Neural cell (in vitro differentiated cells): ENCODE measurements around the gene CRIM1. TPM values are rescaled to one million over a fixed set of nuclear protein-coding genes. Genes with fewer than 3 reads are reported as not detected.

ENCODE experiments used
- H2AFZ ChIP-seq: fragments of 200-600, 300-800 bp; sonication (generic), shearing (Covaris generic); 2 replicates; pipeline ENCODE4 v1.6.0; 2014; ENCODE audit warnings: low read depth, mild to moderate bottlenecking, antibody characterized with exemption, low read length, moderate library complexity
- H3F3A ChIP-seq: fragments of 200-600 bp; shearing (Covaris generic); 2 replicates; pipeline ENCODE4 v1.6.1; 2016; ENCODE audit warnings: mild to moderate bottlenecking, moderate library complexity, mixed read lengths, antibody characterized with exemption, low read length; ENCODE audit not compliant: insufficient read depth, poor library complexity, severe bottlenecking
- H3K27ac ChIP-seq: fragments of 200-600, 300-800 bp; sonication (generic), shearing (Covaris generic); 2 replicates; pipeline ENCODE4 v1.5.1; 2014; ENCODE audit warnings: mild to moderate bottlenecking, low read length, moderate library complexity
- H3K27me3 ChIP-seq: fragments of 300-800, 200-600 bp; sonication (generic), shearing (Covaris generic); 2 replicates; pipeline ENCODE4 v1.6.0; 2014; ENCODE audit warnings: mild to moderate bottlenecking, low read depth, low read length, moderate library complexity; ENCODE audit not compliant: insufficient read depth
- H3K36me3 ChIP-seq: fragments of 300-800, 200-600 bp; sonication (generic), shearing (Covaris generic); 2 replicates; pipeline ENCODE4 v1.5.1; 2014; ENCODE audit warnings: mild to moderate bottlenecking, antibody characterized with exemption, low read length, moderate library complexity; ENCODE audit not compliant: insufficient read depth
- H3K4me2 ChIP-seq: fragments of 300-800, 200-600 bp; sonication (generic), shearing (Covaris generic); 2 replicates; pipeline ENCODE4 v1.6.0; 2014; ENCODE audit warnings: mild to moderate bottlenecking, low read length
- H3K4me3 ChIP-seq: fragments of 300-800, 200-600 bp; sonication (generic), shearing (Covaris generic); 2 replicates; pipeline ENCODE4 v1.5.1; 2014; ENCODE audit warnings: mild to moderate bottlenecking, low read length, moderate library complexity
- H3K79me2 ChIP-seq: fragments of 200-600 bp; shearing (Covaris generic); replicated peaks from 2 replicates; pipeline ENCODE4 v1.6.0; 2014; ENCODE audit warnings: mild to moderate bottlenecking, low read length, moderate library complexity; ENCODE audit not compliant: insufficient read depth
- H3K9ac ChIP-seq: fragments of 300-800, 200-600 bp; sonication (generic), shearing (Covaris generic); 2 replicates; pipeline ENCODE4 v1.6.1; 2016; ENCODE audit warnings: mild to moderate bottlenecking, low read length, mixed read lengths
- H3K9me2 ChIP-seq: fragments of 200-600 bp; shearing (Covaris generic); 2 replicates; pipeline ENCODE4 v1.6.1; 2016; ENCODE audit warnings: mild to moderate bottlenecking, low read length, mixed read lengths; ENCODE audit not compliant: insufficient read depth
- H3K9me3 ChIP-seq: fragments of 200-600, 300-800 bp; sonication (generic), shearing (Covaris generic); 2 replicates; pipeline ENCODE4 v1.6.1; 2016; ENCODE audit warnings: mild to moderate bottlenecking, mixed run types, low read length, moderate library complexity, mixed read lengths
- H4K20me1 ChIP-seq: fragments of 200-600 bp; shearing (Covaris generic); 2 replicates; pipeline ENCODE4 v1.6.1; 2016; ENCODE audit warnings: mild to moderate bottlenecking, mixed run types; ENCODE audit not compliant: insufficient read depth
- EP300 ChIP-seq: fragments of 450-650 bp; conservative IDR thresholded peaks from 2 replicates; pipeline ENCODE4 v1.6.1; 2014; ENCODE audit warnings: antibody characterized with exemption, mild to moderate bottlenecking, moderate library complexity; ENCODE audit not compliant: poor library complexity, severe bottlenecking
- EZH2 ChIP-seq: fragments of 200-600, 300-800 bp; shearing (Covaris generic), sonication (generic); IDR thresholded peaks from 2 replicates; pipeline ENCODE4 v1.6.1; 2014; ENCODE audit warnings: antibody characterized with exemption, low read length, borderline replicate concordance, mild to moderate bottlenecking; ENCODE audit not compliant: insufficient read depth, poor library complexity, severe bottlenecking
- MXI1 ChIP-seq: fragments of 450-650 bp; conservative IDR thresholded peaks from 2 replicates; pipeline ENCODE4 v1.6.1; 2014; ENCODE audit warnings: antibody characterized with exemption, mild to moderate bottlenecking; ENCODE audit not compliant: poor library complexity, severe bottlenecking
- POLR2AphosphoS5 ChIP-seq: IDR thresholded peaks from 2 replicates; pipeline ENCODE4 v1.6.1; 2012
- RAD21 ChIP-seq: fragments of 450-650 bp; conservative IDR thresholded peaks from 2 replicates; pipeline ENCODE4 v1.6.1; 2014; ENCODE audit warnings: antibody characterized with exemption, mild to moderate bottlenecking, moderate library complexity
- SMC3 ChIP-seq: fragments of 450-650 bp; conservative IDR thresholded peaks from 2 replicates; pipeline ENCODE4 v1.6.1; 2014; ENCODE audit warnings: antibody characterized with exemption, mild to moderate bottlenecking, moderate library complexity; ENCODE audit not compliant: poor library complexity
- TAF1 ChIP-seq: IDR thresholded peaks from 2 replicates; pipeline ENCODE4 v1.6.1; 2012; ENCODE audit warnings: low read depth
- polyA plus RNA-seq: library from polyadenylated mRNA; depleted of rRNA; stranded (reverse); fragments of >200 nt; gene quantifications from 2 replicates; pipeline ENCODE4 v1.2.3, GENCODE V29; 2014
- TF ChIP-seq, protein P1 (sequence below): fragments of 450-650 bp; IDR thresholded peaks from 2 replicates; pipeline ENCODE4 v1.5.1; 2014; ENCODE audit warnings: antibody characterized with exemption, mild to moderate bottlenecking, moderate library complexity; ENCODE audit not compliant: poor library complexity, severe bottlenecking
- TF ChIP-seq, protein P2 (sequence below): IDR thresholded peaks from 2 replicates; pipeline ENCODE4 v1.6.1; 2012; ENCODE audit warnings: borderline replicate concordance

The CRIM1 gene
- polyA plus RNA-seq, 1 donor from 2014 or later, result 6.7 TPM

DNA sequence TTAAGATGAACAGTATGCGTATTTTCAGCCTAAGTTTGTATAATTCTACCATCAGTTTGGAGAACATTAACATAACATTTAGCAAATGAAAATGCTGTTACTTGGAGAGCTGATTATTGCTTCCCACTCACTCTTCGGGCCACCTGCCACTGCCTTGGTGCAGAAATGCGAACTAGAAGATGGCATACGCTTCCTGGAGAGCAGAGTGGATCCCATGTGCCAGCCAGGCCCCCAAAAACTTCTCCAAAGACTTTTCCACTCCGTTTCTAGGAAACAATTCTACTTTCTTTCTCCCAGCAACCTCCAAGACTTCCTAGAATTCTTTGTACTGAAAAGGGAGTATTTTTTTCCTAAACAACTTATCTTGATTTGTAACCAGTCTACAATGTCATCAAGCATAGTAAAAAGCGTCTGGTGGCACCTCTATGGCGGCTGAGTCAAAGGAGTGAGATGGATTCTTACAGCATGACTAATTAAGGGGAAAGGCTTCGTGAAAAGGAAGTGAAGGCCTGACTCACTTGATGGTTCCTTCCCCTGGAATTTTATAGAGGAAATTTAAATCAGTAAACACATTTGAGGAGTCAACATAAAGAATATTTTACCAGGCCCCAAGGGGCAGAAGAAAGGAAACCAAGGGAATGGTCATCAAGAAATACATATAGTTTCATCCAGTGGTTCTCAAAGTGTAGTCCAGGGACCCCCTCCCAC, 205.8 kb downstream of the CRIM1 start:
- no peaks in the 10 kb centered on the region for H3K9me3 ChIP-seq
- no peaks in the 10 kb centered on the region for H3K79me2 ChIP-seq

DNA sequence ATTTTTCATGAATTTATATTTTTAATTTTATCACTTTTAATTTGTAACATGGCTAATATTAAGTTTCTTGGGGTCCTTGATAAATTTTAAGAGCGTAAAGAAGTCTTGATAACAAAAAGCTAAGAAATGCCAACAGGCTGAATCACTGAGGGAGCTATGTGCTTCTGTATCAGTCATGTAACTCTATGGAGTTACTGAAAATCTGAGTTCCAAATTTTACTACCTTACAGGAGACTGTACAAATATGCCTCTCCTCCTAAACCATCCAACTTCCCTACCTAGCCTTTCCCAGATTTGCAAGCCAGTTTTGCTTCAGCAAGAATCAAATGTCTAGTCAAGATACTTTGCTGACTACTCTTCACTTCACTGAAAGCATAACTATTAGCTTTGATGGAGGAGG, 206.7 kb downstream of the CRIM1 start:
- H2AFZ ChIP-seq, result no peak overlapping the region
- H3K4me2 ChIP-seq, result no peak overlapping the region
- no peaks in the 10 kb centered on the region for H3K9me3 ChIP-seq
- no peaks in the 10 kb centered on the region for H3K9me2 ChIP-seq
- no peak overlapping the region for H3K9ac ChIP-seq
- no peaks in the 10 kb centered on the region for H3K79me2 ChIP-seq
- no peaks in the 10 kb centered on the region for H3K27me3 ChIP-seq
- TF ChIP-seq, protein P1, sequence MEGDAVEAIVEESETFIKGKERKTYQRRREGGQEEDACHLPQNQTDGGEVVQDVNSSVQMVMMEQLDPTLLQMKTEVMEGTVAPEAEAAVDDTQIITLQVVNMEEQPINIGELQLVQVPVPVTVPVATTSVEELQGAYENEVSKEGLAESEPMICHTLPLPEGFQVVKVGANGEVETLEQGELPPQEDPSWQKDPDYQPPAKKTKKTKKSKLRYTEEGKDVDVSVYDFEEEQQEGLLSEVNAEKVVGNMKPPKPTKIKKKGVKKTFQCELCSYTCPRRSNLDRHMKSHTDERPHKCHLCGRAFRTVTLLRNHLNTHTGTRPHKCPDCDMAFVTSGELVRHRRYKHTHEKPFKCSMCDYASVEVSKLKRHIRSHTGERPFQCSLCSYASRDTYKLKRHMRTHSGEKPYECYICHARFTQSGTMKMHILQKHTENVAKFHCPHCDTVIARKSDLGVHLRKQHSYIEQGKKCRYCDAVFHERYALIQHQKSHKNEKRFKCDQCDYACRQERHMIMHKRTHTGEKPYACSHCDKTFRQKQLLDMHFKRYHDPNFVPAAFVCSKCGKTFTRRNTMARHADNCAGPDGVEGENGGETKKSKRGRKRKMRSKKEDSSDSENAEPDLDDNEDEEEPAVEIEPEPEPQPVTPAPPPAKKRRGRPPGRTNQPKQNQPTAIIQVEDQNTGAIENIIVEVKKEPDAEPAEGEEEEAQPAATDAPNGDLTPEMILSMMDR, result no peak
- TF ChIP-seq RAD21, result no peak
- TF ChIP-seq MXI1, result no peak
- no peak for TF ChIP-seq TAF1
- TF ChIP-seq, protein P2, sequence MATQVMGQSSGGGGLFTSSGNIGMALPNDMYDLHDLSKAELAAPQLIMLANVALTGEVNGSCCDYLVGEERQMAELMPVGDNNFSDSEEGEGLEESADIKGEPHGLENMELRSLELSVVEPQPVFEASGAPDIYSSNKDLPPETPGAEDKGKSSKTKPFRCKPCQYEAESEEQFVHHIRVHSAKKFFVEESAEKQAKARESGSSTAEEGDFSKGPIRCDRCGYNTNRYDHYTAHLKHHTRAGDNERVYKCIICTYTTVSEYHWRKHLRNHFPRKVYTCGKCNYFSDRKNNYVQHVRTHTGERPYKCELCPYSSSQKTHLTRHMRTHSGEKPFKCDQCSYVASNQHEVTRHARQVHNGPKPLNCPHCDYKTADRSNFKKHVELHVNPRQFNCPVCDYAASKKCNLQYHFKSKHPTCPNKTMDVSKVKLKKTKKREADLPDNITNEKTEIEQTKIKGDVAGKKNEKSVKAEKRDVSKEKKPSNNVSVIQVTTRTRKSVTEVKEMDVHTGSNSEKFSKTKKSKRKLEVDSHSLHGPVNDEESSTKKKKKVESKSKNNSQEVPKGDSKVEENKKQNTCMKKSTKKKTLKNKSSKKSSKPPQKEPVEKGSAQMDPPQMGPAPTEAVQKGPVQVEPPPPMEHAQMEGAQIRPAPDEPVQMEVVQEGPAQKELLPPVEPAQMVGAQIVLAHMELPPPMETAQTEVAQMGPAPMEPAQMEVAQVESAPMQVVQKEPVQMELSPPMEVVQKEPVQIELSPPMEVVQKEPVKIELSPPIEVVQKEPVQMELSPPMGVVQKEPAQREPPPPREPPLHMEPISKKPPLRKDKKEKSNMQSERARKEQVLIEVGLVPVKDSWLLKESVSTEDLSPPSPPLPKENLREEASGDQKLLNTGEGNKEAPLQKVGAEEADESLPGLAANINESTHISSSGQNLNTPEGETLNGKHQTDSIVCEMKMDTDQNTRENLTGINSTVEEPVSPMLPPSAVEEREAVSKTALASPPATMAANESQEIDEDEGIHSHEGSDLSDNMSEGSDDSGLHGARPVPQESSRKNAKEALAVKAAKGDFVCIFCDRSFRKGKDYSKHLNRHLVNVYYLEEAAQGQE, result no peak
- no peak for TF ChIP-seq EZH2
- TF ChIP-seq SMC3, result no peak
- TF ChIP-seq POLR2AphosphoS5, result no peak
- no peak for TF ChIP-seq EP300
- H3K27ac ChIP-seq, result no peak overlapping the region
- H3K36me3 ChIP-seq, result no peaks in the 10 kb centered on the region
- no peak overlapping the region for H3K4me3 ChIP-seq
- H4K20me1 ChIP-seq, result no peaks in the 10 kb centered on the region
- no peaks in the 10 kb centered on the region for H3F3A ChIP-seq

More for the DNA sequence above, 205.8 kb downstream of the CRIM1 start:
- Histone ChIP-seq H3K27ac (no peak overlapping the region), H3K27me3 (no peaks in the 10 kb centered on the region), H2AFZ (no peak overlapping the region), H3F3A (no peaks in the 10 kb centered on the region), H3K9me2 (no peaks in the 10 kb centered on the region), H3K36me3 (no peaks in the 10 kb centered on the region), H4K20me1 (no peaks in the 10 kb centered on the region), H3K4me3 (no peak overlapping the region), H3K9ac (no peak overlapping the region), H3K4me2 (no peak overlapping the region)
- TF ChIP-seq, protein P2, result no peak
